ENCODE data around the gene ZNF469. TPM values are rescaled to one million over a fixed set of nuclear protein-coding genes. Genes with fewer than 3 reads are reported as not detected.

Gene ZNF469
- total RNA-seq, 1 donor from 2014 or later: 28.7 TPM

DNA sequence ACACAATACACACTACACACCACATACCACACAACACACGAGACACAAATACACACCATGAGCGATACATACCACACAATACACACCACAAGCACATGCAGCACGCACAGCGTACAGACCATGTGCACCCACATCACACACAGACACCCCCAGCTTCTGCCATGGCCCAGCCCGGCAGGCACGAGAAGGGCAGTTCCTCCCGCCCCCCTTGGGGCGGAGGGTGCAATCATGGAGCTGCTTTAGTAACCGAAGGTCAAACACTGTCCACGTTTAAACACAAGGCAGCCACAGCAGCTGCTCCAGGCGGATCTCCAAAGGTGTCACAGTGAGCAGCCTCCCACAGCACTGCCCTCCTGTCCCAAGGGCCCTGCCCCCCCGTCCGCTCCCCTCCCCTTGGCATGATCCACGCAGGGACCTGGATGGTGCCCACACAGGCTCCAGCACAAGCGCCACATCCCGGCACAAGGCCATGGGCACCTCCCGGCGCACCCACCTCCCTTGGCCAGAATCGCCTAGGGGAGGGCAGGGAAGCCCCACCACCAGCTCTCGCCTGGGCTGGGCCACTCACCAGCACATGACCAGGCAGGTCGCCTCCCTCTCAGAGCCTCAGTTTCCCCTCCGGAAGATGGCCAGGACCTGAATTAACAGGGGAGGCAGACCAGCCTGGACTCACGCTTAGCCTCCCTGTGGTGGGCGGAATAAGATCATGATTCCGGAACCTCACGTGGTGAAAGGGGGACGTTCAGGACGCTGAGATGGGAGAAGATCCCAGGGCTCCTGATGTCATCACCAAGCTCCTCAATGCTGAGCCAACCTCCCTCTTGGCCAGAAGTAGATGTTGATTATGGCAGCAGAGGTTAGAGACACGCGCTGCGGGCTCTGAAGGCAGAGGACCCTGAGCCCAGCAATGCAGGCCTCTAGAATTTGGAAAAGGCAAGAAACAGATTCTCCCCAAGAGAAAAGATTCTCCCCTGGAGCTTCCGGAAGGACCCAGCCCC lies 32.6 kb upstream of the ZNF469 start:
- DNase-seq (ENCODE audit: low spot score in 2 of 2, unreplicated experiment in 2 of 2): no peak
- no peaks in the 10 kb centered on the region for H3K9me3 Mint-ChIP-seq
- no peak overlapping the region for H3K27ac Mint-ChIP-seq
- H3K36me3 Mint-ChIP-seq: no peaks in the 10 kb centered on the region
- no peak for TF ChIP-seq CTCF (IDR thresholded peaks at IDR 0.05; ENCODE audit: unreplicated experiment)
- H3K4me3 Mint-ChIP-seq: no peak overlapping the region
- H3K27me3 Mint-ChIP-seq (ENCODE audit: low read depth): no peaks in the 10 kb centered on the region
- no peaks in the 10 kb centered on the region for H3K4me1 Mint-ChIP-seq

DNA sequence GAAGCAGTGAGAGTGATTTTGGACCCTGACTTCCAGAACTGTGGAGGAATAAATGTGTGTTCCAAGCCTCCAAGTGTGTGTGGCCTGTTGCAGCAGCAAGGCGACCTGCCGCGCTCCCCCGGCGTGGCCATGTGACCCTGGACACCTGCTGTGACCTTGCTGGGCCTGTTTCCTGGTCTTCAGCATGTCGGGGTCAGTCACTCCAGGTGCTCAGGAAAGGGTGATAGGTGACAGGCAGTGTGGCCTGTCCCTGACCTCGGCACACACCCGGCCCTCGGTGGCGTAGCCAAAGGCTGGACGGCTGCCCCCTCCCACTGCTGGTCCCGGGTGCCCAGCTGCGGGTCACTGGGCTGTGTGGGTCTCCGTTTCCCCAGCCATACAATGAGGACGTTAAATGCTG lies 31.8 kb upstream of the ZNF469 start:
- no peak overlapping the region for H3K4me3 Mint-ChIP-seq
- H3K9me3 Mint-ChIP-seq: no peaks in the 10 kb centered on the region
- H3K27me3 Mint-ChIP-seq (ENCODE audit: low read depth): no peaks in the 10 kb centered on the region
- no peak for TF ChIP-seq CTCF (IDR thresholded peaks at IDR 0.05; ENCODE audit: unreplicated experiment)
- H3K36me3 Mint-ChIP-seq: no peaks in the 10 kb centered on the region
- no peak for DNase-seq (ENCODE audit: low spot score in 2 of 2, unreplicated experiment in 2 of 2)
- H3K27ac Mint-ChIP-seq: no peak overlapping the region
- H3K4me1 Mint-ChIP-seq: no peaks in the 10 kb centered on the region

GRCh38 chr16:88351491-88352101 lies 31.2 kb upstream of the ZNF469 start:
- no peak for TF ChIP-seq CTCF (IDR thresholded peaks at IDR 0.05; ENCODE audit: unreplicated experiment)
- Mint-ChIP-seq H3K36me3 (no peaks in the 10 kb centered on the region), H3K4me3 (no peak overlapping the region), H3K27me3 (ENCODE audit: low read depth) (no peaks in the 10 kb centered on the region), H3K4me1 (no peaks in the 10 kb centered on the region), H3K27ac (no peak overlapping the region), H3K9me3 (no peaks in the 10 kb centered on the region)
- no peak for DNase-seq (ENCODE audit: low spot score in 2 of 2, unreplicated experiment in 2 of 2)

- no peaks in the 10 kb centered on the region for H3K4me1 Mint-ChIP-seq
- no peak for DNase-seq (ENCODE audit: low spot score in 2 of 2, unreplicated experiment in 2 of 2)
- H3K27ac Mint-ChIP-seq: no peak overlapping the region
- no peak overlapping the region for H3K4me3 Mint-ChIP-seq
- no peak for TF ChIP-seq CTCF (IDR thresholded peaks at IDR 0.05; ENCODE audit: unreplicated experiment)
- no peaks in the 10 kb centered on the region for H3K9me3 Mint-ChIP-seq
- H3K36me3 Mint-ChIP-seq: no peaks in the 10 kb centered on the region
- no peaks in the 10 kb centered on the region for H3K27me3 Mint-ChIP-seq (ENCODE audit: low read depth)
These were observed 30.2 kb upstream of the ZNF469 start for GRCh38 chr16:88352261-88353200.

- no peaks in the 10 kb centered on the region for H3K9me3 Mint-ChIP-seq
- TF ChIP-seq CTCF (IDR thresholded peaks at IDR 0.05; ENCODE audit: unreplicated experiment): no peak
- H3K36me3 Mint-ChIP-seq: no peaks in the 10 kb centered on the region
- H3K27ac Mint-ChIP-seq: no peak overlapping the region
- no peak overlapping the region for H3K4me3 Mint-ChIP-seq
- H3K27me3 Mint-ChIP-seq (ENCODE audit: low read depth): no peaks in the 10 kb centered on the region
- H3K4me1 Mint-ChIP-seq: no peaks in the 10 kb centered on the region
- no peak for DNase-seq (ENCODE audit: low spot score in 2 of 2, unreplicated experiment in 2 of 2)
These were observed 29.5 kb upstream of the ZNF469 start for GRCh38 chr16:88353232-88353631.

All from mesothelial cell of epicardium (in vitro differentiated cells).